ENCODE results near the gene FGF2.
A peak's percentile ranks its signal among the peaks of the same experiment; 100 is the strongest.
"Not testable (repeated sequence)": the region's sequence is repeated elsewhere in the genome, so short reads cannot be mapped to it uniquely, and the experiment has no call there.

Gene FGF2

DNA sequence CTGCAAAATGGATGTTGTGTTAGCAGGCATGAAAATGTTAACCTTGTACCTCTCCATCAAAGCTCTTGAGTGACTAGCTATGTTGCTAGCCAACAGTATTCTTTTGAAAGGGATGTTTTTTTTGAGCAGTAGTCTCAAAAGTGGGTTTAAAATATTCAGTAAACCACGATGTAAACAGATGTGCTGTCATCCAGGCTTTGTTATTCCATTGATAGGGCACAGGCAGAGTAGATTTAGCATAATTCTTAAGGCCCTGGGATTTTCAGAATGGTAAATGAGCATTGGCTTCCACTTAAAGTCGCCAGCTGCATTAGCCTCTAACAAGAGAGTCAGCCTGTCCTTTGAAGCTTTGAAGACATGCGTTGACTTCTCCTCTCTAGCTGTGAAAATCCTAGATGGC, 18.4 kb downstream of the FGF2 start:
- DNase-seq (ENCODE audit: low read depth, low spot score): peak; percentile 23

DNA sequence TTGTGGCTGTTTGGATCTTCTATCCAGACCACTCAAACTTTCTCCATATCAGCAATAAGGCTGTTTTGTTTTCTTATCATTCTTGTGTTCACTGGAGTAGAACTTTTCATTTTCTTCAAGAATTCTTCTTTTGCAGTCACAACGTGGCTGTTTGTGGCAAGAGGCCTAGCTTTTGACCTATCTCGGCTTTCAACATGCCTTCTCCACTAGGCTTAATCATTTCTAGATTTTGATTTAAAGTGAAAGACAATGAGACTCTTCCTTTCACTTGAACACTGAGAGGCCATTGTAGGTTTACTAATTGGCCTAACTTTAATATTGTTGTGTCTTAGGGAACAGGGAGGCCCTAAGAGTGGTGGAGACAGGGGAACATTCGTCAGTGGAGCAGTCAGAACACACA, 19.1 kb downstream of the FGF2 start:
- DNase-seq (ENCODE audit: low read depth, low spot score): no peak

DNA sequence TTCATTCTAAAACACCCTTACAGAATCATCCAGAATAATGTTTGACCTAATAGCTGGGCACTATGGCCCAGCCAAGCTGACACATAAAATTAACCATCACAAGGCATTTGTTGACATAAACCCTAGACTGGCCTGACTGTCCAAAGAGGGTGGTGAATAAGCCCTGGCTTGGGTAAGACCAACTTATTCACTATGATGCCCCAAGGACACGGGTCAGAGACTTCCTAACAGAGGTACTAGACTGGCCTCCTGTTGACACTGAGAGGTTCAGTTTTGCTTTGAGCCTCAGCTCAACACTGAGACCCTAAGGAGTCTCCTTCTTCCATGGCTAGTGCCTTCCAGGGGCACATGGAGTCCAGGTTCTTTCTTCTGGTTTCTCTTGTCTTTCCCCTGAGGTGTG, 21.3 kb downstream of the FGF2 start:
- no peak for DNase-seq (ENCODE audit: low read depth, low spot score)

DNA sequence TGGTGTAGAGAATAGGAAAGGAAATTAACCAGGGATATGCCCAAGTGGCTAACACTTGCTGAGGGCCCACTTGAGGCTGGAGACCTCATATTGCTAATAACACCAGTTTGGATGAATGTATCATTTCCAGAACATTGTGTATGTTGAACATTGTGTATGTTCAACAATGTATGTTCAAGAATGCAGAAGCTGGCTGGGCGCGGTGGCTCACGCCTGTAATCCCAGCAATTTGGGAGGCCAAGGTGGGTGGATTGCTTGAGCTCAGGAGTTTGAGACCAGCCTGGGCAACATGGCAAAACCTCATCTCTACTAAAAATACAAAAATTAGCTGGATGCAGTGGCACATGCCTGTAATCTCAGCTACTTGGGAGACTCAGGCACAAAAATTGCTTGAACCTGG, 23.2 kb downstream of the FGF2 start:
- not testable (repeated sequence) for DNase-seq (ENCODE audit: low read depth, low spot score)

DNA sequence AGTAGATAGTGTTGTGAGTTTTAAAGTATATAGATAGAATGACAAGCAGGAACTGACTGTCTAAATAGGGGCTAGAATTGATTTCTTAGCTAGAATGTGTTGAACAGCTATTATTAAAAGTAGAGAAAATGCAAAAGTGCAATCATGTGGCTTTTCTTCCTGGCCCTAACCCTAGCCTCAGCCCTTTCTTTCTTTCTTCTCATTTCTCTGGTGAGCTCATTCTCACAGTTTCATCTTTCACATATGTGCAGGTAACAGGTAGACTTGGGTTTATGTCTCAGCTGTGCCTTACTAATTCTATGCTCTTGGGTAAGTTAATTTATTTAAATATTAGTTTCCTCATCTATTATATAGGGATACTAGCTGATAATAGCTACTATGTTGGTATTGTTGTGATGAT, 24.9 kb downstream of the FGF2 start:
- DNase-seq (ENCODE audit: low read depth, low spot score): no peak

DNA sequence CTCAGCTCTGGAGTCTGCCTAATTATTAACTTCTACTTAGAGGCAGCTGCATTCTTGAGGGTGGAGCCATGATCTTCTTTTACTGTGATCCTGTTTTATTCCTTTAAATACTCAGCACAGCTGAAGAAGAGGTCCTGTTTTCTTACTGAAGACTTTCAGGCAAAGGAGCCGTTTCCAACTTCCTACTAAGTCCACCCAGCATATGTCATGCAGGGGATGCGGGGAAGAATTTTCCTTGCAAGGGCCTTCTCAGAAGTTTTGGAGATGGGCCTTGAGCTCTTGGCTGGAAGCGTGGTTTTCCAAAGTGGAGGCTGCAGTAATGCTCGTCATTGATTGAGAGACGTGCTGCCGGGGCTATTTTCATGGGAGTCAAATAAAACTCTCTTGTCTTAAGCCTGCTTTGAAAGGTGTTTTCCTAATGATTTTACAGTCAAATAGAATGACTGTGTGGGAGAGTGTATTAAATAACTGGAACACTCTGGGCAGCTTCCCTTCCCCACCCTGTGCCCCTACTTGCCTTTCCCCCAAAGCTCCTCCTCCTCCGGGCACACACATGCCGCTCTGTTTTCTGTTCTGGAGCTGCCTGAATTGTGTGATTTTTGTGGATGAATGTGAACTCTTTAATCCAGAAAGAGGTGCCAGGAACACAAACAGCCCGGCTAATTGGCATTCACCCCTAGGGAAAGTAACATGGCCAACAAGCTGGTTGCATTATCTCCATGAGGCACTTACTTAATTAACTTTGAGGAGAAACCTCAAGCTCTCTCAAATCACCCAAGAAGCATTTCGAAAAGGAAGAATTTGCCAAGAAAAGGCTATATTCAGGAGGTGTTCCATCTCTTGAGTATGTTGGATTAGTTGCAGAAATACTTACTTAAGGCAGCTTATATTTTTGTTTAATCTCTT, 28.1 kb downstream of the FGF2 start:
- peak; percentile 82 for DNase-seq (ENCODE audit: low read depth, low spot score)

DNA sequence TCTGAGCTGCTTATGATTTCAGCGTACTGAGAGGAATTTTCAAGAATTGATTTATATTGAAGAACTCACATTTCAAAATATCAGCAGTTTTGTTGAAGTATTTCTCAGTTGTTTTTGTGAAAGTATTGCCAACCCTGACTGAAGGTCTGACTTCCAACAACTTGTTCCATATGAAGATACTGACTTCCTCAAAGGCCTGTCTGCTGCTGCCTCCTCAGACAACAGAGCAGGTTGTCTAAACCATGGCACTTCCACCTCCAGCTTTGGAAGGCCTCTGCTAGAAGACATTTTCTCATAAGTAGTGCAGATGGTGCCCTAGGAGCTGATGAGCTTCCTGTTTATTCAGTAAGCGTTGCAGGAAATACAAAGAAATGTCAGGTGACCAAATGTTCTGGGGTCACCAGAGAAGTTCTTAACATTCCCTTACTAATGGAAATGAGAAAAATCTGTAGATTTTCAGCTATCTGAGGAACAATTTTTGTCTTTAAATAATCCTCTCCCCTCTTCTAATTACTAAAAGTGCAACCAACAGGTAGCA, 28.8 kb downstream of the FGF2 start:
- no peak for DNase-seq (ENCODE audit: low read depth, low spot score)

DNA sequence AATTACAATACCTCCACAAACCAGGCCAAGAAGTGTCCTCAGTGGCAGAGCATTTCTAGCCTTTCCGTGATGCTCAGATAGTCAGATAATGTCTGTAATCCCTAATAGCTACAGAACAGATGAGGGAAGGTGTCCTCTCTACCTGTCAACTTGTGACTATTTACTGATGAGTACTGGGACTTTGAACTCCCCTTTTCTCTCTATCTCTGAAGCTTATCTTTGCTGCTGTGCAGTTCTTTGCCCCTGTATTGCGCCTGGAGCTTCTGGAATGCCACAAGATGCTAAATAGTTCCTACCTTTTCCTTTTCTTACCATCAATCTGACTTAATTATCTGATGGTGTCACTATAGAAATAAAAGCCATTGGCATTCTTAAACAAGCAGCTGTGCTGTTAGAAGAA, 30.5 kb downstream of the FGF2 start:
- DNase-seq (ENCODE audit: low read depth, low spot score): no peak

DNA sequence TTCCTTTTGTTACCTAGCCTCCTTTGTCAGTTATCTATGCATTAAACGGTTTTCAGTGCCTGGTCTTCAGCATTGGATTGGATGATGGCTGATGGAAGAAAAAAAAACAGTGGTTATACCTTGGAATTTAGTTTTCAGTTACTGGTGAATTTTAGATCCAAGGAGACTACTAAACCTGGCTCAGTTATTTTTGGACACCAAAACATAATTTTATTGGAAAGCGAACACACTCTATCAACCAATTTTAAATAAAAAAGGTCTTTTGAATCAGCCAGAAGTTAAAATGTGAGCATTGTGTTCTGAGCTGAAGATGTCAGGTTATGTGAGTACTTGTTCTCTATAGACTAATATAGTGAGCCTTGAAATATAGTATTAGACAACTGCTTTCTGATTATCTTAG, 32.1 kb downstream of the FGF2 start:
- no peak for DNase-seq (ENCODE audit: low read depth, low spot score)

DNA sequence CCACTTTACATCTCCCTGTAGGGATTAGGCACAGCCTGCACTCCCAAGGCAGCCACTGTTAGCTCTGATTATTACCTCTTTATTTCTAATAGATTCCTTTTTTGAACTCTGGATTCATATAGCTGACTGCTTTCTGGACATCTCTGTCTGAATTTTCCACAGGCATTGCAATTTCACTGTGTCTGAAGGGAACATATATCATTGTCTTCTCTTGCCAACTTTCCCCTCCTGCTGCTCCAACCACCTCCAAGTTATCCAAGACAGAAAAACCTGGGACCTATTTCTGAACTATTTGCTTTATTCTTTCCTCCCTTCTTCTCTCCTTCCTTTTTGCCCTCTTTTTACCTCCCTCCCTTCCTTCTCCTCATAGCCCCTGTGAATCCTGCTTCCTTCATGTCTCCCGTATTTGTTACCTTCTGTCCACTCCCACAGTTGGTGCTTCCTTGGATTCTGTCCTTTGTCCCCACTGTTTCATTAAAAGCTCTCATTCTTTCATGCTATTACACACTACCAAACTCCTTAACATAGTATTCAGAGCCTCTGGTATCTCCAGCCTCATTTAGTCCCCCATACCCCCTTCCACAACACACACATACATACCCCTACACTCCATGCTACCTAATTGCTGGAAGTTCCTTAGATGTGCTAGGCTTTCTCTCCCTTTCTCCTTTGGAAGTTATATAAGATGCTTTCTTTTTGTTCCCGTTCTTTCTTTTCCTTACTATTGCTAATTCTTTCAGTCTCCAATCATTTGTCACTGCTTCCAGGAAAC, 34.7 kb downstream of the FGF2 start:
- DNase-seq (ENCODE audit: low read depth, low spot score): no peak

DNA sequence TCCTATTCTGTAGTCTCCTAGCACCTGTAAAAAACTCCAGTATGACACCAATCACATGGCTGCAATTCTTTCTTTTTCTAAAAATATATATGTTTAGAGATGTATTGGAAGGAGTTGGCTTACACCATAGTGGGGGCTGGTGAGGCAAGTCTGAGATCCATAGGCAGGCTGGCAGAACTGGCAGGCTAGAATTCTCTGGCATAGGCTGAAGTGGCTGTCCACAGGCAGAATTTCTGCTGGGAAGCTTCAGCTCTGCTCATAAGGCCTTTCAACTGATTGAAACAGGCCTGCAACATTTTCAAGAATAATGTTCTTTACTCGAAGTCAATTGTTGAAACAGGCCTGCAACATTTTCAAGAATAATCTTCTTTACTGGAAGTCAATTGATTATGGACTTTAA, 37.0 kb downstream of the FGF2 start:
- no peak for DNase-seq (ENCODE audit: low read depth, low spot score)

DNA sequence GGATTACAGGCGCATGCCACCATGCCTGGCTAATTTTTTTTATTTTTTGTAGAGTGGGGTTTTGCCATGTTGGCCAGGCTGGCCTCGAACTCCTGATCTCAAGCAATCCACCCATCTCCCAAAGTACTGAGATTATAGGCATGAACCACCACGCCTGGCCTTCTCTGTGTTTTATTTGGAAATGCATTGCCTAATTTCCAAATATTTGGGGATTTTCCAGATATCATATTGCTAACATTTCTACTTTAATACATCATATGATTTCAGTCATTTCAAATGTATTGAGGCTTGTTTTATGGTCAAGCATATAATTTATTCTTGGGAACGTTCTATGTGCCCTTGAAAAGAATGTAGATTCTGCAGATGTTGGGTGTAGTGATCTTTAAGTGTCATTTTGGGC, 38.8 kb downstream of the FGF2 start:
- no peak for DNase-seq (ENCODE audit: low read depth, low spot score)

DNA sequence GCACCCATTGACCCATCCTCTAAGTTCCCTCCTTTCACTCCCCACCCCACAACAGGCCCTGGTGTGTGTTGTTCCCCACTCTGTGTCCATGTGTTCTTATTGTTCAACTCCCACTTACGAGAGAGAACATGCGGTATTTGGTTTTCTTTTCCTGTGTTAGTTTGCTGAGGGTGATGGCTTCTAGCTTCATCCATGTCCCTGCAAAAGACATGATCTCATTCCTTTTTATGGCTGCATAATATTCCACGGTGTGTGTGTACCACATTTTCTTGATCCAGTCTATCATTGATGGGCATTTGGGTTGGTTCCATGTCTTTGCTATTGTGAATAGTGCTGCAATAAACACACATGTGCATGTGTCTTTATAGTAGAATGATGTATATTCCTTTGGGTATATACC, 41.6 kb downstream of the FGF2 start:
- DNase-seq (ENCODE audit: low read depth, low spot score): not testable (repeated sequence)

DNA sequence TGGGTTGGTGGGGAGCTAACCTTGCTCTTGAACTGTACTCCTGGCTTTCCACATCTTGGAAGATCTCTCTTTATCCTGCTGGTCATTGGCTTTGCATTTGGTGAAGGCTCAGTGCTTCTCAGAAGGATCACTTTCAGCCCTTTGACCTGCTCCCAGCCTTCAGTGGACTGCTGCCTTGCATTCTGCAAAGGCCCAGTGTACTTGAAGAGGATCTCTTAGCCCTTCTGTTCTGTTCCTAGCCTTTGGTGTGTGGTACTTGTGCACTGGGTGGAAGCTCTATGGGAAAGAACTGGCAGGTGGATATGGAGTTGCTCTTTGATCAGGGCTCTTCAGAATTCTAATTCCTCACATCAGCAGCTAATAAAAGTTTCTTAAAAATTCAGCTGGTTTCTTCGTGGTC, 46.5 kb downstream of the FGF2 start:
- DNase-seq (ENCODE audit: low read depth, low spot score): no peak

DNA sequence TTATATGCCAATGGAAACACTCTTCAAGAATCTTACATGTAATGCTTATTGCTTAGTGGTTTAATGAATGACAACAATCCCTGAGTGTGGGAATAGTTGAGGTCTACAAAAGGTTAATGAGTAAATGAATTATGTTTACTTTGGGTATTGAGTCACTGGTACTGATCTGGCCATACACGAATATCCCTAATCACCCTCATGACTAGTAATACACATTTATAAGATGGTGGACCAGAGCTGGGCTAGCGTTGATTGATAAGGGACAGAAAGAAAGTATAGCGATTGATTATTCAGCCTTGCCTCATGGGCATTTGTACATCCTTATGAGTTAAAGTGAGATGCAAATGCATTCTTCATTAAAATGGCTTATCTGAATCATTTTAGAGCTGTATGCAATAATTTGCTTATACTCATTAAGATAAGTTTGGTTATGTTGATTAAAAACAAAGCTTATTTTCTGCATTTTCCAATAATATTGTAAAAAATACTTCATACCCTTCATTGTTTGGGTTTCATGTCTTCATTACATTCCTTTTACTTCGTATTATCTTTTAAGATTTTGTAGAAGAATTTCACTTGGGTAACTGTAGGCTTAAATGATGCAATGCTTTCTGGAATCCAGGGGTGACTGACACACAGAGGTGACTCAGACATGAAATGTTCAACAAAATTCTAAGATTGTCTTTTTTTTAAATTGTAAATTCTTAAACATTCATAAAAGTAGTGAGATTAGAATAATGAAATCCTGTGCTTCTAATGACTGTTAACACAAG, 47.4 kb downstream of the FGF2 start:
- peak; percentile 69 for DNase-seq (ENCODE audit: low read depth, low spot score)

DNA sequence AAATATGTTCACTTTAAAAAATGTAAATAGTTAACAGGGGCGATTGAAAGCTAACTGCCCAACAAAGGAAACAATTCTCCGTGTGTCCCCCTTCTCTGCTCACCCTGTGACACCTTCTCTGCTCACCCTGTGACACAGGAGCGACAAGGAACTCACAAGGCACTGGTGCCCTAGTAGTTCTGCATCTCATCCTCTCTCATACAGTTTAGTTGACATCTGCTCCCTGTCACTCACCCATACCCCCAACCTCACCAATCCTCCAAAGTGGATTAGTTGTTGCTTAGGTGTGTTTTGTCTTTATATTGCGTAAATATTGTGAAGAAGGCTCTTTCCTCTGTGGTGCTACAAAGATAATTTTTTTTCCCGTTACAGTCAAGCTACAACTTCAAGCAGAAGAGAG, 49.3 kb downstream of the FGF2 start:
- DNase-seq (ENCODE audit: low read depth, low spot score): no peak

DNA sequence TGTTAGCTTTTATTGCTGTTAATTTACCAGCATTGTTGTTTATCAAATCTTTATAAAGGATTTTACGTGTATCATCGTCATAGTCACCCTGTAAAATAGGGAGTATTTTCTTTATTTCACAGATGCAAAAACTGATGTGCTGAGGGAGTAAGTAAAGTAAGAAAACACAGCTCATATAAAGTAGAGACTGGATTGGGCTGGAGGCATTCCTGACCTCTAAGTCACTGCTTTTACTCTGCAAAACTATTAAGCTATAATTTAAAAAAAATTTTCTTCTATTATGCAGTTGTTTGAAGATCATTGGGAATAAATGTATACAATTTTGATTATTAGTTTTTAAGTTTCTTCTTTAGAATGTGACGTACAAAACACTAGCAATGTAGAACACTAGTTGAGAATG, 49.8 kb downstream of the FGF2 start:
- DNase-seq (ENCODE audit: low read depth, low spot score): no peak

DNA sequence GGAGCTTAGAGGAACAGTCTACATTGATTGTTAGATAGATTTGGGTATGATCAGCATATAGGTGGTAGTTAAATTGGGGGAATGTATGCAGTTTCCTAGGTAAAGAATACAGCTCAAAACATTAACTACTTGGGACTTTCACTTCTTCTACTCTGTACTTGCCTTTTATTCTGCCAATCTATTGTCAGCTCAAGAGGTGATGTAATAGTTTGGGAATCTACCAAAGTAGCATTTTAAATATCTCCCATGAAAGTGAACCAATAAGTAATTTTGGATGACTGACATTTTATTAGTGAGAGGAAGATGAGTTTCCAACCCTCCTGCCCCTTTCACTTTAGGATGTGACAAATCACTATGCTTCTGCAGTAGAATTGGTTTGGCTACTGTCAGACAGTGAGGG, 52.4 kb downstream of the FGF2 start:
- DNase-seq (ENCODE audit: low read depth, low spot score): peak; percentile 41

DNA sequence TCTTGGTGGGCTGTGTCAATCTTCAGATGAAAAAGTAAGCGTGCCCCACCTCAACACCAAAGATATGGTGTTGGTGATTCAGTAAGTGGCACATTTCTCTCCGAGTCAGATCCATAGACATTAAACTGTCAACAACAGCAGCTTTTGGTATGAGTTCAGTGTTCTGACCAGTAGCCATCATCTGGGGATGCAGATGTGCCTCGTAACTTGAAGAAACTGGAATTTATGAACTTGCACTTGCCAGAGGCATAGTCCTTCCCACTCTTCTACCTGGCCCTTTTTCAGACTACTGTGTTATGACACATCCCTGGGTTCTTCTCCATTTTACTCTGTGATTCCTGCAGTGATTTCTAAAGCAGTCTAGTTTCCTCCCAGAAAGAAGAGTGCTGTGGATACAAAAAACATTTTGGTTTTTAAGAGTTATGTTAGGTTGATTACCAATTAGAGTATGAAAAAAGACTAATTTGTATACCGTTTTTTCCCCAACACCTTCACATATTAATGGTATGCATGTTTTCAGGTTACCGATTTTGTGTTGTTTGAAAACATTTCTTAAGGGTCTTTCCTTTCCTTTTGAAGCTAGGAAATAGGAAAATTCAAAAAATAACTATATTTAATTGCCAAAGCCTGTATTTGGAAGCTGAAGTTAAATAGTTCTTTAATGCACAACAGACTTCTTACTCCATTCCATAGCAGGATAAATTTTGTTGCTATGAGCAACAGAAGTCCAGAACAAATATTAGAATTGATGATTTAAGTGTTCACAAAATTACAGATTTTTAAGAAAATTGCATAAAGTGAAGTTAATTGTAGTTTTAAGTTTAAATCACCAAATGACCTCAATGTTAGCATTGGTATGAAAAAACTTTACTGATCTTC, 56.5 kb downstream of the FGF2 start:
- DNase-seq (ENCODE audit: low read depth, low spot score): no peak

DNA sequence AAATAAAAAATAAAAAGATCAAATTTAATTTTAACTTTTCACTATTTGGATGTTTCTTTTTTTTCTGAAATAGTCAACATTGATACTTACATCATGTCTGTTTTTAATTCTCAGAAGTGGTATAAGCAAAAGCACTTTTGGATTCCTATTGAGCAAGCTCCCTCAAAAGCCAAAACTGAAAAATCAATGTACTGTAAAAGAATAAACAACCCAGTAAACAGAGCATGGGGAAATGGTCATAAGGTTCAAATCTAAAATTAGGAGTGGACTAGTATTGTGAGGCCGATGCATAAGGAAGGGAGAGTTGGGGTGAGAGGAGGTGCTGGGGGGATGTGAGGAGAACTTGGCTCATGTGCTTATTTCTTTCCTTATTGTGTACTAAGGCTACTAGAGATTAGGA, 57.9 kb downstream of the FGF2 start:
- DNase-seq (ENCODE audit: low read depth, low spot score): no peak

DNA sequence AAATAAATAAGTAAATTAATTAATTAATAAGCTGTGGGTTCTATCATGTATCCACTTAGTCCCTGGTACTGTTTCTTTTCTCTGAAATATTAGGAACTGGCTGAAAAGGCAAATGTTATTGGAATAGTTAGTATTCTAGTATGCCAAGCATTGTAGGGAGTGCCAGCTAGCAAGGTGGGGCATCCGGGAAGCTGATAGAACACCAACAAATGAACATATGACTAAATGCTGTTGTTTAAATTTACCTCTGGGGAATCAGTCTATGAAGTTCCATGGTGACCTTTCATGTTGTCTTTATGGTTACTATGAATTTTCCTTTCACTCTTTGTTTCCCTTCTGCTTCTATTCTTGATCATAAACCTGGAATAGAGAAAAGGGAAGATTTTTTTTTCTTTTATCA, 63.1 kb downstream of the FGF2 start:
- DNase-seq (ENCODE audit: low read depth, low spot score): no peak

All from astrocyte of the hippocampus (primary cell).